ENCODE data around the gene JAK2. TPM values are rescaled to one million over a fixed set of nuclear protein-coding genes. Genes with fewer than 3 reads are reported as not detected.

JAK2 gene
- total and polyA plus RNA-seq, 10 of the 15 experiments (the other 5 are each of a cell fraction or from before 2014, with no cell fraction given): 4.1 to 22.9 (median 13.7) TPM

GRCh38 chr9:4982721-4983482 lies 2.2 kb upstream of the JAK2 start:
- no TSS peak for BruUV-seq (replicated peaks)
- intact Hi-C loops (cut with micrococcal nuclease; ENCODE audit: unreplicated experiment) (loop anchor here (10.0 kb wide), 3 partner anchors 188 to 1458 kb away; partner anchors contain the start of genes RCL1 and RFX3), in situ Hi-C loops (cut with MboI) (no loop called here)
- H4K20me1 ChIP-seq (ENCODE audit: control insufficient read depth, insufficient read depth): no peaks in the 10 kb centered on the region
- H3K9me3 ChIP-seq (replicated peaks; ENCODE audit: control insufficient read depth, insufficient read depth, low read length): no peaks in the 10 kb centered on the region
- ChIA-PET CTCF (interaction anchor here (0.7 to 2.6 kb wide), 20 partner anchors 10 to 618 kb away, joined by 3 to 20 read pairs (median 4); no protein-coding TSS in a partner anchor), RAD21 (ENCODE audit: unreplicated experiment) (interaction anchor here (0.9 to 2.6 kb wide), 20 partner anchors 9 to 607 kb away, joined by 3 to 42 read pairs (median 6); partner anchors contain the start of genes AK3, CD274 and RCL1), SMC1A (ENCODE audit: uncharacterized antibody, unreplicated experiment) (interaction anchor here (0.6 to 2.5 kb wide), 22 partner anchors 9 to 618 kb away, joined by 3 to 36 read pairs (median 4); no protein-coding TSS in a partner anchor), POLR2A (interaction anchor here (0.6 to 2.4 kb wide), 9 partner anchors 9 to 870 kb away, joined by 3 to 16 read pairs (median 5); no protein-coding TSS in a partner anchor)
- peak; percentile 49 for FAIRE-seq
- no peak for ATAC-seq
- DNase-seq (ENCODE audit: low read depth, low spot score): no peak
- peak overlapping the region; percentile 76 for H3K4me3 ChIP-seq
- 2% methylated on average over 2 of the region's 2 CpGs for WGBS (ENCODE audit: insufficient coverage, insufficient replicate concordance, low lambda C conversion rate, missing lambda C conversion rate)
- H3K36me3 ChIP-seq (ENCODE audit: control insufficient read depth in 2 of 2, insufficient read depth in 2 of 2, low read length in 1 of 2): no peaks in the 10 kb centered on the region
- H3K4me1 ChIP-seq (ENCODE audit: control insufficient read depth, insufficient read depth, low read length): peaks cover 30% of the 10 kb centered on the region
- H3K27ac ChIP-seq (ENCODE audit: control insufficient read depth, insufficient read depth): peak overlapping the region; percentile 89
- peak overlapping the region; percentile 30; the same call in 1 of the 2 replicates for H3K9ac ChIP-seq (ENCODE audit: control insufficient read depth, insufficient read depth, low read length)
- H2AFZ ChIP-seq (ENCODE audit: control insufficient read depth, low read depth, low read length): peak overlapping the region; percentile 28
- peak overlapping the region; percentile 97 for H3K4me2 ChIP-seq (ENCODE audit: control insufficient read depth, insufficient read depth)
- H3K27me3 ChIP-seq (replicated peaks in 1 of 2; ENCODE audit: control insufficient read depth in 2 of 2, insufficient read depth in 2 of 2, low read length in 1 of 2): no peaks in the 10 kb centered on the region
- peaks cover 36% of the 10 kb centered on the region for H3K79me2 ChIP-seq (ENCODE audit: control insufficient read depth, insufficient read depth, low read length)
- TF ChIP-seq E4F1 (IDR thresholded peaks at IDR 0.05; ENCODE audit: borderline replicate concordance, partially characterized antibody): no peak
- TF ChIP-seq TBL1XR1 (IDR thresholded peaks at IDR 0.05; ENCODE audit: low read depth, low read length): no peak
- TF ChIP-seq MEF2A (IDR thresholded peaks at IDR 0.05; ENCODE audit: insufficient read depth, low read depth, low read length): 0 out of 2 replicates have a peak, but pooled peaks have one; percentile 14
- TF ChIP-seq SUZ12 (IDR thresholded peaks at IDR 0.05; ENCODE audit: unreplicated experiment): no peak
- TF ChIP-seq BCL11A (IDR thresholded peaks at IDR 0.05; ENCODE audit: low read depth, low read length): peak; percentile 11; the same call in 1 of the 2 replicates
- TF ChIP-seq RAD51 (IDR thresholded peaks at IDR 0.05): no peak
- 0 out of 2 replicates have a peak, but pooled peaks have one; percentile 5 for TF ChIP-seq IRF4 (IDR thresholded peaks at IDR 0.05; ENCODE audit: low read depth, low read length)
- TF ChIP-seq KDM1A (IDR thresholded peaks at IDR 0.05; ENCODE audit: borderline replicate concordance): no peak
- peak; percentile 72 for TF ChIP-seq JUND (IDR thresholded peaks at IDR 0.05; ENCODE audit: low read depth, low read length)
- TF ChIP-seq ATF2 (IDR thresholded peaks at IDR 0.05; ENCODE audit: low read length): peak; percentile 54; the same call in 1 of the 2 replicates
- peak; percentile 69; the same call in 1 of the 2 replicates for TF ChIP-seq NFIC (IDR thresholded peaks at IDR 0.05; ENCODE audit: low read depth, low read length)
- TF ChIP-seq, protein P1, sequence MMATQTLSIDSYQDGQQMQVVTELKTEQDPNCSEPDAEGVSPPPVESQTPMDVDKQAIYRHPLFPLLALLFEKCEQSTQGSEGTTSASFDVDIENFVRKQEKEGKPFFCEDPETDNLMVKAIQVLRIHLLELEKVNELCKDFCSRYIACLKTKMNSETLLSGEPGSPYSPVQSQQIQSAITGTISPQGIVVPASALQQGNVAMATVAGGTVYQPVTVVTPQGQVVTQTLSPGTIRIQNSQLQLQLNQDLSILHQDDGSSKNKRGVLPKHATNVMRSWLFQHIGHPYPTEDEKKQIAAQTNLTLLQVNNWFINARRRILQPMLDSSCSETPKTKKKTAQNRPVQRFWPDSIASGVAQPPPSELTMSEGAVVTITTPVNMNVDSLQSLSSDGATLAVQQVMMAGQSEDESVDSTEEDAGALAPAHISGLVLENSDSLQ (IDR thresholded peaks at IDR 0.05): peak; percentile 71; the same call in 1 of the 2 replicates
- peak; percentile 82 for TF ChIP-seq CREB1 (IDR thresholded peaks at IDR 0.05; ENCODE audit: low read depth)
- TF ChIP-seq SKIL (IDR thresholded peaks at IDR 0.05; ENCODE audit: low read depth, poor library complexity, severe bottlenecking): peak; percentile 19
- peak; percentile 46 for TF ChIP-seq RUNX3 (IDR thresholded peaks at IDR 0.05; ENCODE audit: low read length)
- TF ChIP-seq CREM (IDR thresholded peaks at IDR 0.05; ENCODE audit: low read depth): peak; percentile 67; the same call in 1 of the 2 replicates
